ENCODE data around the gene DNAJB7.
"Not testable (repeated sequence)": the region's sequence is repeated elsewhere in the genome, so short reads cannot be mapped to it uniquely, and the experiment has no call there.

The DNAJB7 gene

DNA sequence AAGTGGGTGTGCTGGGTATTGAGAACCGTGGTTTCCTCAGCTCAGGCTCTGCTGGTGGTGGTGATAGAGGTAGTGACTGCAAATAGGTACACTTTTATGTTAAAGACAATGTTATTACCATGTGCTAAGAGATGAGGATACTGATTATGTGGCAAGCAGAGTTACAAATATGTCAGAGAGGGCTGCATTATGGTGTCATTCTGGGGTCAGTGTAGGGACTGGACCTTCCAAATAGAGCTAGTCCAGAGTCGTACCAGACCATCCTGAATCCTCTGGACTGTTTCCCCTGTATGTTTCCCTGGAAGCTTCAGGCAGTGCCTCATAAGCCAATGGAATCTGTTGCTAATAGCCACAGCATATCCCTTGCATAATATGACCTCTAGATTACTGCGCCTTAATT lies at the start of gene DNAJB7:
Gene DNAJB7, minus strand, starts transcription at position 101 of the 400 bp plus-strand sequence. CDS start 119 bp downstream, outside the sequence.
- no peak for DNase-seq

DNA sequence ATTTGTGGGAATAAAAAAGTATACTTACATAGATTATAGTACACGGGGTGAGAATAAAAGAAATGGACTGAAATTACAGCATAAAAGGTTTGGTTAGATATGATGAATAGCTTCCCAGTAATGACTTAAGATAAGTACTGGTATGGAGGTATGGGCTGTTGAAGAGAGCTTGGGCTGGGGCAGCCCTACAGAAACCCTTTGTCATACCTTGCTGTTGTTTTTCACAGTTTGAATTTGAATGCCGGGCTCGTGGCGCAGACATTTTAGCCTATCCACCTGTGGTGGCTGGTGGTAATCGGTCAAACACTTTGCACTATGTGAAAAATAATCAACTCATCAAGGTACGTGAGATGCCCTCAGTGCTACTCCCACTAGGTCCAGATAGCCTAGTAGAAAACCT lies 47.0 kb upstream of the DNAJB7 start:
- DNase-seq = no peak

DNA sequence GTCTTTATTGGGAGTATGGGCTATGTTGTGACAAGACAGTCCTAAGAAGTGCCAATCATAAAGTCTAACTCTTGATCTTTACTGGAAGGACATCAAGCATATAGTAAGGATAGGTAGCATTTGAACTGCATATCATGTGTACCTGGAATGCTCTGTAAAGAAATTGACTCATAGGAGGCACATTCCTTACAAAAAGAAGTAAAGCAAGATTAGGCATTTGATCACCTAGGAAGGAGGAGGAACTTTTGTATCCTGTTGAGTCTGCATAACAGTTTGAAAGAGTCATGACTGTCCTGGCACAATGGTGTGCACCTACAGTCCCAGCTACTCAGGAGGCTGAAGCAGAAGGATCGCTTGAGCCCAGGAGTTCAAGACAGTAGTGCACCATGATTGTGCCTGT lies 42.2 kb upstream of the DNAJB7 start:
- no peak for DNase-seq

DNA sequence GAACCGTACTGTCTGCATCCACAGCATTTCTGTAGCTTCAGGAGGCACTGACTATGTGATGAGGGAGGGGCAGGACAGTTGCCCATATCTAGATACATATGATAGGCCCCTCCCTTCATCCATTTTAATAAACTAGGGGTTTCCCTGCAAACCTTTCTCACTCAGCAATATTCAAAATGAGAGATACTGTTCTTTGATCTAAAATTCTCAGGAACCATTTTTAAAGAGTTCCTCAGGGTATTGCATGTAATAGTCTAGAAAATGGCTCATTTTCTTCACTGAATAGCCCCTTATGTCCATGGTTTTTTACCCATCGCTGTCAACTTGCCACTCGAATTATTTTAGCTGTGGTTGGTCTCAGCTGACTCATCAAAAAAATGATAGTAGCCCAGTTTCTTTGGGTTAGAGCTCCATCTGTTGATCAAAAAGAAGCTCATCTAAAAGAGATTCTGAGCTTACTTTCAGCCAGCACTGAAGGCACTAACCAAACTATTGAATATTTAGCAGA lies 37.0 kb upstream of the DNAJB7 start:
- DNase-seq = no peak

DNA sequence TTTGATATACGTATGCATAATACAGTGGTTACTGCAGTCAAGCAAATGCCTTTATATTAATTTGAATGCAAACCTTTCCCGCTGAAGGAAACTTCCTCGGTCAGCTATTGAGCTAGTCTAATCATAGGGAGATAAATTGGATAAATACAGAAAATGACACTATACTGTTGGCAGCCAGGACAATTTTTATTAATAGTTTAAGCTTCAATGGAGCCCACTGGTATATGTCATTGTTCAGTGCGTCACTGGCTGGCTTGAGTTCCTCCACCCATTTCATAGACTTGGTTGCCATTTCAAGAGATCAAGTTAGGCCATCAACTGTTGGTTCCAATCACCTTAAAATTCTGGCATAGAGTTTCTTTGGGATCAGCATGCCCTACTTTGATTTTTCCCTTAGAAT lies 32.5 kb upstream of the DNAJB7 start:
- no peak for DNase-seq

DNA sequence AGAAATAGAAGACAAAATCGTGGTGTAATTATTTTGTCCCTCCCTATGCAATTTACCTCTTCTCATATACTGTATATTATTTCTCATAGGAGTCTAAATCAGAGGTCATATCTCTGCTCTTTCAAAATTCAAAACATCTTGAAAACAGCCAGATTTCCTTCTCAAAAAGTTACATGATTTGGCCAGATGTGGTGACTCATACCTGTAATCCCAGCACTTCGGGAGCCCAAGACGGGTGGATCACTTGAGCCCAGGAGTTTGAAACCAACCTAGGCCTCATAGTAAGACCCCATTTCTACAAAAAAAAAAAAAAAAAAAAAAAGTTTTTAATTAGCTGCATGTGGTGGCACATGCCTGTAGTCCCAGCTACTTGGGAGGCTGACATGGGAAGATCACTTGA lies 29.0 kb upstream of the DNAJB7 start:
- DNase-seq = no peak

DNA sequence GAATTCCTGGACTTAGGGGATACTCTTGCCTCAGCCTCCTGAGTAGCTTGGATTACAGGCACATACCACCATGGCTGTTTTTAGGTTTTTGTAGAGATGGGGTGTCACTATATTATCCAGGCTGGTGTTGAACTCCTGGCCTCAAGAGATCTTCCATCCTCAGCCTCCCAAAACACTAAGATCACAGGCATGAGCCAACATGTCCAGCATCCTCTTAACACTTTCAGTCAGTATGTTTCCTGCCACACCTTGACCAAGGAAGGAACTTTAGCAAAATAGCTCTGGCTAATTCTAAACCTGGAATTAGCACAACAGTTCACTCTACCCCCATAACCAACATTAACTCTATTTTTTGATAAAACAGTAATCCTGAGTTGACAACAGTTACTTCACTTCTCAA lies 27.2 kb upstream of the DNAJB7 start:
- DNase-seq = no peak

DNA sequence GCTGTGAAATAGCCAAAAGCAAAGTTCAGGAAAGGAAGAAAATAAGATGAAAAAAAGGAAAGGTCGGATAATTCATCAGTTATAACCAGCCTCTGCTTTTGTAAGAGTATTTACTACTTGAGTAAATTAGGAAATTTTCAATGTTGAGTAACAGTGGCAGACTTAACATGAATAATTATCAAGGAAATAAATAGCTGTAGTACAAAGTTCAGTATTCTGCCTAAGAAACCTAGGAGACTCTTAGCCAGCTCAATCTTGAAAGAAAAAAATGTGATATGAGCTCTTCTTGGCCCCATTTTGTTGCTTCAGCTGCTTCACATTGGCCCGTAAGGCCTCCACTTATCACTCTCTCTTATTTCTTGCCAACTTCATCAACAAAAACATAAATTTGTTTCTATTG lies 17.0 kb upstream of the DNAJB7 start:
- DNase-seq = no peak

DNA sequence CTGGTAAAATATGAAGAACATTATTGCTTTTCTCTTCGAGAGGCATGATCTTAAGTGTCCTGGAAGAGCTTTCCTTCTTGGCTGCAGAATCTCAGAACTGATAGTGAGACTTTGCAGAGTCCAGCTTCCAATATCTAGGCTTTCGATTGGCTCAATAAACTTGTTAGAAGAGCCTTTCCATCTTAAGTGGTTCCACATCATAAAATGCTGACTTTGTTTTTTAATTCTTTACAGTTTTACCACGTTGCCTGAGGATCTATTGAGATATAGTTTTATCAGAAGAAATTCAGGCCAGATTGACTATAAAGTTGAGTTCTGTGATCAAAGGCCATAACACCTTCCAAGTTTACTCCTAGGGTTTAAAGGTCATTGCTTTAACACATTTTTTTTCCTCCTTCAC lies 15.6 kb upstream of the DNAJB7 start:
- no peak for DNase-seq

DNA sequence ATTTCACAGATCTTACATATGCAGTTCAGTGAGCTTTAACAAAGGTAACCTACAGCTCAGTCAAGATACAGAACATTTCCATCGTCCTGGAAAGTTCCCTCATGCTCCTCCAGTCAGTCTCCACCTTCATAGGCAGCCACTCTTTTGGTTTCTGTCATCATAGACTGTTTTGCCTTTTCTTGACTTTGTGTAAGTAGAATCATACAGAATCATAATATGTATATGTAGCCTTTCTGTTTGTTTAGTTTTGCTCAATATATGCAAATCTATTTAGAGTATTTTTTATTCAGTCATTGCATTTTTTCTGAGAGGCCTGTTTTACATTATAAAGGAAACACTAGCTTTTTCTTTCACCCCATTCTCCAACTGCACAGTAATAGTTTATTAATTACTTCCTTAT lies 15.0 kb upstream of the DNAJB7 start:
- DNase-seq = no peak

DNA sequence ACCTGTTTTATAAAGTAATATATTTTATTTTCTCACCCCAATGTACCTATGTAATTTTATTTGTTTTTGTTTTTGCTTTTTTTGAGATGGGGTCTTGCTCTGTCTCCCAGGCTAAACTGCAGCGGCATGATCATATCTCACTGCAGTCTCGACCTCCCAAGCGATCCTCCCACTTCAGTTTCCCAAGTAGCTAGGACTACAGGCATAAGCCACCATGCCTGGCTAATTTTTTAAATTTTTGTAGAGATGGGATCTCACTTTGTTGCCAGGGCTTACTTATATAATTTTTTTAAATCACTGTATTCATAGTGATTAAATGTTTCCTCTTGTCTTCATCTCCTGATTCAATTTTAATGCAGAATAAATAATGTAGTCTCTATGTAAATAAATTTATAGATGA lies 13.2 kb upstream of the DNAJB7 start:
- no peak for DNase-seq

DNA sequence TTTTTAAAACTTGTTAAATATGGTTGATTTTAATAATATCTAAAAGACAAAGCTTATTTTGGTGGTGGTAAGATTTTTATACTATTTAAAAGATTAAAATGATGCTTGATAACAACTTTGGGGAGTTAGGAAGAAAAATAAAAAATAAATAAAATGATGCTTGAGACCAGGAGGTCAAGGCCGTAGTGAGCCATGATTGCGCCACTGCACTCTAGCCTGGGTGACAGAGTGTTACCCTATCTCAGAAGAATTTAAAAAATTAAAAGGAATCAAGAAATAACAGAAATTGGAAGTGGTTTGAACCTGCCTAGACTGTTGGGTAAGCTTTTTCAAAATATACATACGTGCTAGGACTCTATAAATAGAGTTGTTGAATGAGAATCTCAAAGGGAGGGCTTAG lies 12.1 kb upstream of the DNAJB7 start:
- no peak for DNase-seq

DNA sequence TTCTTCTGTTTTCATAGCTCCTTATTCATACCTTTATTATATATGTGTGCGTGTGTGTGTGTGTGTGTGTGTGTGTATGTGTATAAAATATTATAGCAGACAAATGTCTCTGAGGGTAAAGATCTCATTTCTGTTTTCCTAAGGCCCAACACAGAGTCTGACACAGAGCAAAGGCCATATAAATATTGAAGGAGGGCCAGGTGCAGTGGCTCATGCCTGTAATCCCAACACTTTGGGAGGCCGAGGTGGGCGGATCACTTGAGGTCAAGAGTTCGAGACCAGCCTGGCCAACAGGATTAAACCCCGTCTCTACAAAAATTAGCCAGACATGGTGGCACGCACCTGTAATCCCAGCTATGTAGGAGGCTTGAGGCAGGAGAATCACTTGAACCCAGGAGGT lies 6.5 kb upstream of the DNAJB7 start:
- not testable (repeated sequence) for DNase-seq

DNA sequence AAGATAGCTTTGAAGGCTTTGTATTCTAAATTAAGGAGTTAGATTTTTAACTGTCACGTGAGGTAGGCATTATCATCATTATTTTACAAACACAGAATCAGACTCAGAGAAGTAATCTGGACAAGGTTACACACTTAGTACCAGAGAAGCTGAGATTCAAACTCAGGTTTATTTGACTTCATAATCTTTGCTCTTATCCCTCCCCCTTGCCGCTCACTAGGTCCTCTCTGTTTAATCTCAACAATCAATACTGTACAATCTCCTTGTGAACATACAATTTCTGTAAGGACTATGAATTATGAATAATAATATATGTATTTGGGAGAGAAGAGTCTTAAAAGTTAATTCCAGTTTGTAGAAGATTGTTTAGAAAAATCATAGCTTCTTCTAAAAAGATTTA lies 5.2 kb upstream of the DNAJB7 start:
- no peak for DNase-seq

DNA sequence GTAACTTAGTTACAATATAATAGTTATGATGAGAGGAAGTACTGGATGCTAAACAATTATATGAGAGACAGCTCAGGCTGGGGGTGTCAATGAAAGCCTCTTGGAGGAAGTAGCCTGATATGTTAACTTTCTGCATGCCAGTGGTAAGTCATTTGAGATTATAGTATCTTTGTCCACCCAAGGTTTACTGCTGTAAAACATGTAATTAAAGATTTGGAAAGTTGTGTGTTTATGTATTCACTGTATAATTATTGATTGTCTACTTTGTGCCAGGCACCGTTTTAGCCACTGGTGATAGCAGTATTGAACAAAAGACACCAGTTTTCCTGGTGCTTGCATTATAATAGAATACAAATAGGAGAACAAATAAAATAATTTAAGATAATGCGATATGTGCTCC lies 624 bp upstream of the DNAJB7 start:
- DNase-seq = no peak

DNA sequence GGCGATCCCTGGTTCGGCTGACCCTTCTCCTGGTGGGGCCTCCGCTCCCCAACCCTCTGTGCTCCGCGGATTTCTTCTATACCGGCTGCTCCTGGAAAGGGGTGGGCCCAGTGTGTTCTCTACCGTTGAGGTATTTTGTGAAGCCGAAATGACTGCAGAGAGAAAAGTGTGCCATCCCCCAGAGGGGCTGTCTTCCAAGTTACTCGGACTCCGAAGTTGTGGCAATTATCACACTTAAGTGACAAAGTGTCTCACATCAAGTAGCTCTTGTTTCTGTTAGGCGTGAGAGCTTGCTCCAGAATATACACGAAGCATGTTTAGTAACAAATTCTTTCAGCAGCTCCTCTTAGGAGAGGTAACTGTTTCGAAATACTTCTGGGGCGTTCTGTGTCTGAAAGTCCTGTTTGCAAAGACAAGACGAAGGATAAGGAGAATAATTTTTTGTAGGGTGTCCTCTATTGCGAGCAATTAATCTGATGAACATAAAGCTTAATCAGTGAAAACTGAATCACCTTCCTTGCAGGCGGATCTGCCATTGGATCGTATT lies 4.5 kb downstream of the DNAJB7 start:
- DNase-seq = no peak

DNA sequence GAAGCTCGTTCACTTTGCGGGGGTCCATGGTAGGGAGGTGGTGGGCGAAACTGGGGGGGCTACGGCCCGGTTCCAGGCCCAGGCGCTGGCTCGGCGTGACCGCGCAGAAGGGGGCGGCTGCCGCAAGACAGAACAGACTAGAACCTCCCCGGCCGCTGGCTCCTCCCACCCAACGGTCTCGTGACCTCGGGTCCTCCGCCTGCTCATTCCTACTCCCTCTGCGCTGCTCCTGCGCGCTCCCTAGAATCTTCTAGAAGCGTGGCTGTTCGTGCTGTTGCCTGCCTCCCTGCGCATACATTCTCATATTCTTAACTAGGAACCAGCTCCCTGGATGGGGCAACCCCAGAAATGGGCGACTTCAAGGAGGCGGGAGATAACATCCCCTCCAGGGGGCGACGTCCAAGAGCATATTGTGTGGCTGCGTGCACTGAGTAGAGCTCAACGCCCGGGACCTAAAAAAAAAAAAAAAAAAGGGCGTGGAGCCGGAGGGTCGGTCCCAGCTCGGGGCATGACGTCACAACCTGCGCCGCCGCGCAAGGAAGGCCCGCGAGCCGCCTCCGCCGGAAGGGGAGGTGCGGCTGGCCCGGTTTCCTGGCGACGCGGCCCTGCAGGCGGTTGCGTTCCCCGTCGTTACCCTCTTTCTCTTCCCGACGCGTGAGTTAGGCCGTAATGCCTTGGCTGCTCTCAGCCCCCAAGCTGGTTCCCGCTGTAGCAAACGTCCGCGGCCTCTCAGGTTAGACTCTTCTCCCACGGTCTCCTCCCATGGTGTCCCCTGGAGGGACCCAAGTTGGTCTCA lies 5.2 kb downstream of the DNAJB7 start, which contains the start of the genes ST13 and XPNPEP3:
Gene ST13, minus strand, starts transcription at position 127 of the 796 bp plus-strand sequence. Its CDS starts 99 bp downstream, at position 28.
Gene XPNPEP3, plus strand, starts transcription at position 636 of the 796 bp plus-strand sequence. Its CDS starts 34 bp downstream, at position 670.
- DNase-seq = peak; percentile 96

DNA sequence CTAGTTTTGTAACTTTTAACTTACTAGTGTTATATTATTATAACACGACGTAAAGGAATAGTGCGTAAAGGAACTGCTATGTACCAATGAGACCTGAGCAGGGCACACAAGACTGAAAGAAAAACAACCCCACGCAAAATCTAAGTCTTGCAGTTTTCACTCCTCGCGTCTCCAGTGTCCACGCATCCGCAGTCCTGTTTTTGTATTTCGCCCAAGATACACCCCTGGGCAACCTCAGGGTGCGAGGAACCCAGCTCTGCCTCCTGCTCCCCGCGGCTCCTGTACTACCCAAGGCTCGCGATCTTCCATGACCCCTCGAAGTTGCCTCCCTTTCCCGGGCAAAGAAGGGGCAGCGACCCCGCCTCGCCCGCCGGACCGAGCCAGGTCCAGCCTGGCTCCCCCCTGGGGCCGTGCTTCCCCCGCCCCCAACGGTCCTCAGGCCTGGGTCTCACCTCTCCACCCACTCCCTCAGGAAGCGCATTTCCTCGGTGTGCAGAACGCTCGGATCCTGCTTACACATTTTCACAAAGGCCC lies 5.9 kb downstream of the DNAJB7 start:
- no peak for DNase-seq

DNA sequence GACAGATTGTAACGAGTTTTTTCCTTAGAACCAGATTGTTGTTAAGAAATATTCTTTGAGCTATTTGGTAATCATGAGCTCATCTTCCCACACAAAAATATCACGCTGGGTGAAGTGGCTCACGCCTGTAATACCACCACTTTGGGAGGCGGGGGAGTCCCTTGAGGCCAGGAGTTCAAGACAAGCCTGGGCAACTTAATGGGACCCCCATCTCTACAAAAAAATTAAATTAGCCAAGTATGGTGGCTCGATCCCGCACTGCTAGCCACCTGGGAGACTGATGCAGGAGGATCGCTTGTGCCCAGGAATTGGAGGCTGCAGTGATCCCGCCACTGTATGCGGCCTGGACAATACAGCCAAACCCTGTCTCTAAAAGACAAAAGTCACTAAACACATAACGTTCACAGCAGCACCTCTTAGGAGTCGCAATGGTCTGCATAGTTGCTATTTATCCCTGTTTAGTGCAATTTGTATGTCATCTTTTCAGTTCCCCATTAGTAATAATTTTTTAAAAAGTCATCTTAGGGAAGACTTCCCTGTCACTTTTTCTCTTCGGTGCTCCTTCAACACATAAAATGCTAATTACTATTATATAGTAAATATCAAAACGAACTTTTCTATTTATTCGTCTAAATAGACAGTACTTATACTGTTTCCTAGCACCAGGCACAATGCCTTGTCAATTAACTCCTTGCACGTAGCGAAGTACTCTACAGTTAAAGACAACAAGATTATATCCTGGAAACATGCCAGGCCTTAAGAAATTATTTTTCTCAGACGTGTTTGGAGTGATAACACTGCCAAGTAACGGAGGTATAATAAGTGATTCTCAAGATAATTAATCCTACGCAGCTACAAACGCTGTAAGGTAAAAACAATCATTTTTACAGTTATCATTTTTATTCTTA lies 6.6 kb downstream of the DNAJB7 start:
- DNase-seq = no peak

DNA sequence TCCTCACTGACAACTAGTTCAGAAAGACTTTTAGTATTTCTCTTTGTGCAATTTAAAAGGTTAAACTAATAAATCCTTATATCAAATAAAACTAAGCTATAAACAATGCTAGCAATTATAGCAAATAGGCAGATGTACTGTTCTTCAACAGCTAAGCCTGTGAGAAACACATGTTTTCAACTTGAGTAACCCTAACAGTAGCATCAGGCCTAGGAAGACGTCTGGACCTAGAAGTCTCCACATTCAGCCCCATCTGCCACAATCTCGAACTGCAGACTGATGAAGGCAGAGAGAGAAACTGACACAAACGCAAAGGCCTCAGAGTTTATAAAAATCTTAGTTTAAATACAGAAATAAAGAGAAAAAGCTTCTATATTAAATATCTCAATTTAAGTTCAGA lies 8.0 kb downstream of the DNAJB7 start:
- no peak for DNase-seq

DNA sequence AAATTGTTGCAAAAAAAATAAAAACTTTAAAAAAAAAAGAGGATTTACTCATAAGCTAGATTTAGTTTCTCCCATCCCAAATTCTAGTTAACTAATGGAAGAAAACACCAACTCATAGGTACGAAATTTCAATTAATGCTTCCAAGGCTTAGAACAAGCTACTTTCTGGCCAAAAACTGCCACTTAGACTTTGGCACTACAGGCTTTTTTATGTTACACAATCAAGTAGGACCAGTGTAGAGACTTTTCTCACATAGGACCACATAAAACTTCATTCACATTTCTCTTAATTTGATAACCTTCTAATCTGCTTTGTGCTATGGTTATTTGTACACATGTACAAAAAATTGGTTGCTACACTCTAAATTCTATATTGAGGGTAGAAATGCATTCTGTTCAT lies 8.6 kb downstream of the DNAJB7 start:
- no peak for DNase-seq

DNA sequence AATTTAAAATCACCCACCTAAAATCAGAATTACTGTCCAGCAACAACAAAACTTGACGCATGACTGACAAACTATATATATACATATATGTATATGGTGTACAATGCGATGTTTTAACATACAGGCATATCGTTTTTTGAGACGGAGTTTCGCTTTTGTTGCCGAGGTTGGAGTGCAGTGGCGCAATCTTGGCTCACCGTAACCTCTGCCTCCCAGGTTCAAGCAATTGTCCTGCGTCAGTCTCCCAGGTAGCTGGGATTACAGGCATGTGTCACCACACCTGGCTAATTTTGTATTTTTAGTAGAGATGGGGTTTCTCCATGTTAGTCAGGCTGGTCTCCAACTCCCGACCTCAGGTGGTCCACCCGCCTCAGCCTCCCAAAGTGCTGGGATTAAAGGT lies 16.1 kb downstream of the DNAJB7 start:
- DNase-seq = not testable (repeated sequence)

DNA sequence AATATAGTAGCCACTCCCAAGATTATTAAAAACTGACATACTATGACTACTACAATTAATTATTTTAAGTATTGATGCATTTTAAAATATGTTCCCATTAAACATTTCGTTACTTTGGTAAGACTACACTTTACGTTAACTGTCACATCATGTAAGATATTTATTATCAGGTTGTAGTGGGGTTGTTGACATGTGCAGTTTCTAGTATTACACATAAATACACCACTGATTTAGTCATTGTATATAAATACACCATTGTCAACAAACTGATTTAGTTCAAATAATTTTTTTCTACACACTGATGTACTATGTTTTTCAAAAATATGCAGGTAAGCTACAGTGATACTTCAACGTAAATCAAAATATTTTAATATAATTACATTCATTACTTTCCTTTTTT lies 17.0 kb downstream of the DNAJB7 start:
- no peak for DNase-seq

All from stimulated activated CD4-positive, alpha-beta T cell treated with anti-CD3 and anti-CD28 coated beads, Interleukin-12 subunit alpha, Interleukin-12 subunit beta, amount 100 ng/mL, for 4 hours (primary cell).